Panc1 (cell line): ENCODE measurements around the gene SLC25A29.

Source experiments
- CTCF ChIP-seq: fragments of 450-650 bp; IDR thresholded peaks from 2 replicates; pipeline ENCODE4 v1.5.1; 2017; ENCODE audit warnings: mild to moderate bottlenecking
- POLR2AphosphoS5 ChIP-seq: IDR thresholded peaks from 2 replicates; pipeline ENCODE4 v1.6.1; 2012; ENCODE audit warnings: mild to moderate bottlenecking, low read depth, low read length, moderate library complexity
- TCF7L2 ChIP-seq: IDR thresholded peaks from 2 replicates; pipeline ENCODE4 v1.6.1; 2011; ENCODE audit warnings: mild to moderate bottlenecking, low read depth, low read length, inconsistent platforms

- no peak for TF ChIP-seq CTCF
- TF ChIP-seq POLR2AphosphoS5 = no peak
- TF ChIP-seq TCF7L2 = no peak
These were observed 2.9 kb upstream of the SLC25A29 start for GRCh38 chr14:100309028-100309737.
